ENCODE measurements around the gene KCNN3. TPM values are rescaled to one million over a fixed set of nuclear protein-coding genes. Genes with fewer than 3 reads are reported as not detected.

Gene KCNN3
- total RNA-seq, 1 donor from 2014 or later: 4.3 TPM

GRCh38 chr1:154831462-154831861, 38.6 kb downstream of the KCNN3 start:
- no peak overlapping the region for H3K27ac Mint-ChIP-seq
- no peak for TF ChIP-seq EZH2 (IDR thresholded peaks at IDR 0.05)
- TF ChIP-seq CTCF (IDR thresholded peaks at IDR 0.05): no peak
- no peak for TF ChIP-seq EZH2phosphoT487 (IDR thresholded peaks at IDR 0.05)
- H3K36me3 Mint-ChIP-seq: no peaks in the 10 kb centered on the region
- H4K20me1 ChIP-seq (ENCODE audit: low read depth): no peaks in the 10 kb centered on the region
- no peak overlapping the region for H3K4me2 ChIP-seq
- no peaks in the 10 kb centered on the region for H3K79me2 ChIP-seq (ENCODE audit: low read depth)
- H2AFZ ChIP-seq (replicated peaks): no peak overlapping the region
- H3K9ac ChIP-seq: no peak overlapping the region
- H3K9me3 Mint-ChIP-seq: no peaks in the 10 kb centered on the region
- H3K9me3 ChIP-seq (ENCODE audit: low read depth): no peaks in the 10 kb centered on the region
- H3K36me3 ChIP-seq: no peaks in the 10 kb centered on the region
- no peaks in the 10 kb centered on the region for H3F3A ChIP-seq (ENCODE audit: low read depth)
- no peaks in the 10 kb centered on the region for H3K27me3 Mint-ChIP-seq (ENCODE audit: insufficient read depth, low read depth)
- H3K4me1 Mint-ChIP-seq: peaks cover 6% of the 10 kb centered on the region
- H3K4me3 ChIP-seq: no peak overlapping the region
- no peak overlapping the region for H3K4me3 Mint-ChIP-seq
- no peak overlapping the region for H3K27ac ChIP-seq
- no peaks in the 10 kb centered on the region for H3K27me3 ChIP-seq
- DNase-seq (ENCODE audit: low spot score): no peak
- peaks cover 7% of the 10 kb centered on the region for H3K4me1 ChIP-seq

DNA sequence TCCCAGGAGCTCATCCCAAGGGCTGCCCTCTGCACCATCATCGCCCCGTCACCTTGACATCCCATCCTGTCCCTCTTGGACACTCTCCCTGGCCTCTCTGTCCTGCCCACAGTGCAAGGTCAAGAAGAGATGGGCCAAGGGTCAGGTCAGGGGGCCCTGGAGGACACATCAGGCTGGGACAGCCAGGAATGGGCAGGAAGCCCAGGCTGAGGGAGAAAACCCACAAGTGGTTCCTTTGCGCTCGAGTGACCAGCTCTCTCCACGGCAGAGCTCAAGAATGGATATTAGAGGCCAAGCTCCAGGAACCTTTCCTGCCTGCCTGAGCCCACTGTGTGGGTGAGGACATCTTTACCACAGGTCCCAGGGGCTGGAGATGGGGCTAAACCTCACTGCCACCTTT, 41.0 kb downstream of the KCNN3 start:
- TF ChIP-seq CTCF (IDR thresholded peaks at IDR 0.05) (no peak), EZH2phosphoT487 (IDR thresholded peaks at IDR 0.05) (no peak), EZH2 (IDR thresholded peaks at IDR 0.05) (no peak)
- H3K27me3 ChIP-seq: no peaks in the 10 kb centered on the region
- no peaks in the 10 kb centered on the region for H3K36me3 Mint-ChIP-seq
- H3K4me2 ChIP-seq: no peak overlapping the region
- no peaks in the 10 kb centered on the region for H3F3A ChIP-seq (ENCODE audit: low read depth)
- no peak overlapping the region for H2AFZ ChIP-seq (replicated peaks)
- no peak overlapping the region for H3K4me3 Mint-ChIP-seq
- no peak overlapping the region for H3K4me3 ChIP-seq
- no peaks in the 10 kb centered on the region for H3K36me3 ChIP-seq
- H3K9me3 Mint-ChIP-seq: no peaks in the 10 kb centered on the region
- no peak overlapping the region for H3K27ac Mint-ChIP-seq
- H3K27me3 Mint-ChIP-seq (ENCODE audit: insufficient read depth, low read depth): peaks cover 2% of the 10 kb centered on the region
- H3K4me1 Mint-ChIP-seq: peaks cover 6% of the 10 kb centered on the region
- no peak overlapping the region for H3K9ac ChIP-seq
- peaks cover 7% of the 10 kb centered on the region for H3K4me1 ChIP-seq
- H3K9me3 ChIP-seq (ENCODE audit: low read depth): no peaks in the 10 kb centered on the region
- DNase-seq (ENCODE audit: low spot score): no peak
- no peaks in the 10 kb centered on the region for H4K20me1 ChIP-seq (ENCODE audit: low read depth)
- no peak overlapping the region for H3K27ac ChIP-seq
- no peaks in the 10 kb centered on the region for H3K79me2 ChIP-seq (ENCODE audit: low read depth)

DNA sequence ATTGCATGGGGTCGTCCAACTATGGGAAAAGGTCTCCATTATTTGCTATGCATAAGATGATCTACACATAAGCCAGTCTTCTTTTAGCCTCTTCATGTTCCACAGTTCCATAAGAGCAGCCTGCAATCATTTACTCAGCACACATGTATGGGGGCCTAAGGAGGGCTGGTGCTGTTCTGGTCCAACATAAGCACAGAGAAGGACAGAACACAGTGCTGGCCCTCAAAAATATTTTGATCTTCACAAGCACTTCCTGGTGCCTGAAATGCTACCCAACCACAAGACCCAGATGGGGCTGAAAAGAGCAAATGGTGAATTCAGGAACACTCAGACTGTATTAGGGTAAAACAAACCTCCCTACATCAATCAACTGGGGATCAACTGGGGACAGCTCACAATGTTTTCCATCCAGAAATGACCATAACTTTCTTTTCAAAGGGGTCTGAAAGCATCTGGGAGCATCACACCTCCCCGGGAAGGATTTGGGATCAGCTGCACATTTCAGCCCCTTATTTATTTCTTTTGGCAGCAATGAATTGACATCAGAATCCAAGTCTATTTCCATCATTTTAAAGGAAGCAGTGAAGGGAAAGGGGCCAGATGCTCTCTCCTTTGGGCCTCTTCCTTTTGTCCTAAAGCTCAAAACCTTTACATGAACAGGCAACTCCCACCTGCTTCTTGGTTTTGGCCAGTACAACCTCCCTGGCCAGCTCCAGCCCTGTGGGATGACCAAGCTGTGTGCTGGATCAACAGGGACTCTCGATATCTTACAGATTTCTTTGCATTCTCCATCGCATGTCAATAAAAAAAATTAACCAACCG, 45.7 kb downstream of the KCNN3 start:
- H2AFZ ChIP-seq (replicated peaks): no peak overlapping the region
- no peaks in the 10 kb centered on the region for H3K79me2 ChIP-seq (ENCODE audit: low read depth)
- no peaks in the 10 kb centered on the region for H3K9me3 ChIP-seq (ENCODE audit: low read depth)
- H3K4me3 Mint-ChIP-seq: no peak overlapping the region
- H3K4me2 ChIP-seq: no peak overlapping the region
- TF ChIP-seq CTCF (IDR thresholded peaks at IDR 0.05) (no peak), EZH2phosphoT487 (IDR thresholded peaks at IDR 0.05) (no peak), EZH2 (IDR thresholded peaks at IDR 0.05) (no peak)
- H3K27ac Mint-ChIP-seq: no peak overlapping the region
- no peak for DNase-seq (ENCODE audit: low spot score)
- peaks cover 6% of the 10 kb centered on the region for H3K27me3 Mint-ChIP-seq (ENCODE audit: insufficient read depth, low read depth)
- H3K27me3 ChIP-seq: no peaks in the 10 kb centered on the region
- H4K20me1 ChIP-seq (ENCODE audit: low read depth): peaks cover 7% of the 10 kb centered on the region
- H3K9me3 Mint-ChIP-seq: no peaks in the 10 kb centered on the region
- peaks cover 9% of the 10 kb centered on the region for H3K4me1 ChIP-seq
- no peak overlapping the region for H3K4me3 ChIP-seq
- H3F3A ChIP-seq (ENCODE audit: low read depth): no peaks in the 10 kb centered on the region
- H3K27ac ChIP-seq: no peak overlapping the region
- no peaks in the 10 kb centered on the region for H3K36me3 ChIP-seq
- peaks cover 17% of the 10 kb centered on the region for H3K4me1 Mint-ChIP-seq
- H3K36me3 Mint-ChIP-seq: no peaks in the 10 kb centered on the region
- no peak overlapping the region for H3K9ac ChIP-seq
